ENCODE data around the gene ADCY10.
"Not testable (repeated sequence)": the region's sequence is repeated elsewhere in the genome, so short reads cannot be mapped to it uniquely, and the experiment has no call there.

Gene ADCY10

DNA sequence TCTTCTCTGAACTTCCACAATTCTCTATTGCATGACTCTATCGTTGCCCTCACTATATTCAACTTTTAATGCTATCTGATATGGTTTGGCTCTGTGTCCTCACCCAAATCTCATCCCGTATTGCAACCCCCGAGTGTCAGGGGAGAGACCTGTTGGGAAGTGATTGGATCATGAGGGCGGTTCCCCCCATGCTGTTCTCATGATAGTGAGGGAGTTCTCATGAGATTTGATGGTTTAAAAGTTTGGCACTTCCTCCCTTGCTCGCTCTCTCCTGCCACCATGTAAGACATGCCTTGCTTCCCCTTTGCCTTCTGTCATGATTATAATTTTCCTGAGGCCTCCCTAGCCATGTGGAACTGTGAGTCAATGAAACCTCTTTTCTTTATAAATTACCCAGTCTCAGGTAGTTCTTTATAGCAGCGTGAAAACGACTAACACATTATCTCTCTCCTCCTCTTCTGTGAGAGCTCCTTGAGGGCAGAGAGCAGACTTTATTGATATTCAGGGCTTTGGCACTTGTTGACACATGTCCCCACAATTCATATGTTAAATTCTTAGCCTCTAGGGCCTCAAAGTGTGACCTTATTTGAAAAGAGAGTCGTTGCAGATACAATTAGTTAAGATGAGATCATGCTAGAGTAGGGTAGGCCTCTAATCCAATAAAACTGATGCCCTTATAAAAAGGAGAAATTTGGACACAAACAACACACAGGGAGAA, 52.1 kb downstream of the ADCY10 start:
- no peak overlapping the region for H3K4me3 ChIP-seq (ENCODE audit: low read depth, low read length)

DNA sequence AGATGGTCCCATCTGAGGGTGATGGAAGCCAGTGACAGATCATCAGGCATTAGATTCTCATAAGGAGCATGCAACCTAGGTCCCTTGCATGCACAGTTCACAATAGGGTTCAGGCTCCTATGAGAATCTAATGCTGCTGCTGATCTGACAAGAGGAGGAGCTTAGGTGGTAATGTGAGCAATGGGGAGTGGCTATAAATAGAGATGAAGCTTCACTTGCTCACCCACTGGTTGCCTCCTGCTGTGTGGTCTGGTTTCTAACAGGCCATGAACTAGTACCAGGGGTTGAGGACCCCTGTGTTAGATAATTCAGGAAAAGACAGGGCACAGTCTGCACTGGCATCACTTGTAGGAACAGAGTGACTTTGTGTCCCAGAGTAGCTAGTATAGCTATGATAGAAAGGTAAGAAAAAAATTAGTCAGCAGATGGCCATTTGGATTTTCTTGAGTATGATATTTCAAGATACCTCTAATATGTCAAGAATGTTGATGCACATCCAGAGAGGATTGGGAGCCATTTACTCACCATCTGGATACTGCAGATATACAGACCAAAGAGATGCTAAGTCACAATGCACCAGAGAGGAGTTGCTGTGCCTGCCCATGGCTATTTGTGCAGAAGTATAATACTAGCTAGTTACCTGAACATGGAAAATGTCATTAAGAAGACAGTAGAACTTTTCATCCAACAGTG, 53.6 kb downstream of the ADCY10 start:
- no peak overlapping the region for H3K4me3 ChIP-seq (ENCODE audit: low read depth, low read length)

- no peak overlapping the region for H3K4me3 ChIP-seq (ENCODE audit: low read depth, low read length)
Measured at GRCh38 chr1:167856711-167857418, 57.1 kb downstream of the ADCY10 start.

DNA sequence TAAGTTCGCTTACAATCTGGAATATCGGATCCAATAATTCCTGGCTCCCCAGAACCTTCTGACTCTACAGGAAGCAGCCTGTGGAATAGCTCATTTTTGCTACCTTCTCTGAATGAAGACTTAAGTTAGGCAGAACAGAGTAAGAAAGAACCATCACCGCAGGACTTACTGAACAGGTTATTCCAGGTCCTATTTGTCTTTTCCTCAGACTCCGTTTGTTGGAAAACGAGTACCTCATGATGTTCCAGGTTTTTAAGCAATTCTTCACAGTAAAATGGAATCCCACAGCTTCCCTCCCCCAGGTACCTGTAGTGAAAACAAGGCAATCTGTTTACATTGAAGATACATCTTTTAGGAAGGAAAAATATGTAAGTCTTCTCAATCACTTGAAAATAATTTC, 59.8 kb downstream of the ADCY10 start:
- H3K4me3 ChIP-seq (ENCODE audit: low read depth, low read length), result no peak overlapping the region

DNA sequence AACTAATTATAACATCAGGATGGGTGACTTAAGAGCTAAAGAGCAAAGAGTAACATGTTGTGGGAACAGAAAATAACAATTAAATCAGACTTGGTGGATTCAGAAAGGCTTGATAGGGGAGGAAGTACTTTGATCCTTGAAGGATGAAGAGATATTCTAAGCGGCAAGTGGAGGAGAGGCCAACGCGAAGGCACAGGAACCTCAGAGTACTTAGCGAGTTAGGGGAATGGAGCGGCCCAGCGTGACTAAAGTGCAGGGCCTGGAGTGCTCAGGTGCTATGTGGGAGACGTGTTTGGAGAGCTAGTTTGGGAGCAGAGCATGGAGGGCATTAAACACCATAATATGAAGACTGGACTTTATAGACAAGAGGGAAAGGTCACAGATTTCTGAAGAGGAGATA, 64.3 kb downstream of the ADCY10 start:
- no peak overlapping the region for H3K4me3 ChIP-seq (ENCODE audit: low read depth, low read length)

- no peak overlapping the region for H3K4me3 ChIP-seq (ENCODE audit: low read depth, low read length)
Measured at GRCh38 chr1:167842872-167843271, 71.1 kb downstream of the ADCY10 start.

- no peak overlapping the region for H3K4me3 ChIP-seq (ENCODE audit: low read depth, low read length)
Measured at GRCh38 chr1:167841530-167841929, 72.4 kb downstream of the ADCY10 start.

DNA sequence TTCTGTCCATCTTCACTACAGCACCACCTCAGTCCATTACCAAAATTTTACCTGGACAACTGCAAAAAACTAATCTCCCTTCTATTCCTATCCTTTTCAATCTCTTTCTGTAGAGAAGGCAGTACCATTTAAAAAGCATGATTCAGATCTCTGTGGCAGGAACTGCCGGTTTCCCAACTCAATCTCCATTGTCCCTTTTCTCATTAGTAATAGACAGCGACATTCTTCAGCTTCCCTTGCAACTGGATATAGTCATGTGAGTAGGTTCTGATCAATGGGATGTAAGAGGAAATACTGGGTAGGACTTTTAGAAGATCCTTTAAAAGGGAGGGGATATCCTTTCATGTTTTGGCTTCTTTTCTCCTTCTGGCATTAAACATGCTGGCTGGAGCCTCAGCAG, 74.9 kb downstream of the ADCY10 start:
- no peak overlapping the region for H3K4me3 ChIP-seq (ENCODE audit: low read depth, low read length)

DNA sequence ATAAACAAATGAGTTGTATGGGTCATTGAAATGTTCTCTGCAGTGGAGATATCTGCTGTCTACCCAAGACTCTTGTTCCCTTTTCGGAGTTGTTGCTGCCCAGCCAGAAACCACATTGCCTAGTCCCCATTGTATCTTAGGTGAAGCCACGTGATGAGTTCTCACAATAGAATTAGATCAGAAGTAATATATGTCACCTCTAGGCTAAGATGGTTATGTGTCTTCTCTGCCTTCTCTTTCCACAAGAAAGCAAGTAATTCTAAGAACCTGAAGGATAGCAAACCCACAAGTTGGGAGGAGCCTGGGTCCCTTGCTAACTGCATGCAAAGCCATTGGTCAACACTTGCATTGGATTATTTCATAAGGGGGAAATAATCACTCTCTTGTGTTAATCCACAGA, 76.6 kb downstream of the ADCY10 start:
- no peak overlapping the region for H3K4me3 ChIP-seq (ENCODE audit: low read depth, low read length)

GRCh38 chr1:167836197-167836596, 77.7 kb downstream of the ADCY10 start:
- no peak overlapping the region for H3K4me3 ChIP-seq (ENCODE audit: low read depth, low read length)

- no peak overlapping the region for H3K4me3 ChIP-seq (ENCODE audit: low read depth, low read length)
Measured at GRCh38 chr1:167833904-167834303, 80.0 kb downstream of the ADCY10 start.

DNA sequence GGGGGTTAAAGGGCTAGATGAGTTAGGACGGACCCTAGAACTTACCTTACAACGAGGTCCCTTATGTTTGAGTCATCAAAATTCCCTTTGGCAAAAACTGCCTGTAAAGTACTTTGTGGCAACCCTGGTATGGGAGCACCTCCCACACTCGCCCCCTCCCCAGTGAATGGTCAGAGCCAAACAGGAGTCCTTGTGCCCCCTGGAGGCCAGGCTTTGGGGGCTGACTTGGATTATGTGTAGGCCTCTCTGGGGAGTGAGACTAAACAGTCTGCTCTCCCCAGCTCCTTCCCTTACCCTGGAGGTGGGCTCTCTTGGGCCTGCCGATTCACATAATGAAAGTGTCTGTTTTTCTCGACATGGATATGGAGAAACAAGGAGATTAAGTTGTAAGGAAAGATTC, 81.2 kb downstream of the ADCY10 start:
- no peak overlapping the region for H3K4me3 ChIP-seq (ENCODE audit: low read depth, low read length)

GRCh38 chr1:167830668-167831067, 83.3 kb downstream of the ADCY10 start:
- H3K4me3 ChIP-seq (ENCODE audit: low read depth, low read length), result not testable (repeated sequence)

GRCh38 chr1:167829868-167830267, 84.1 kb downstream of the ADCY10 start:
- H3K4me3 ChIP-seq (ENCODE audit: low read depth, low read length), result no peak overlapping the region

DNA sequence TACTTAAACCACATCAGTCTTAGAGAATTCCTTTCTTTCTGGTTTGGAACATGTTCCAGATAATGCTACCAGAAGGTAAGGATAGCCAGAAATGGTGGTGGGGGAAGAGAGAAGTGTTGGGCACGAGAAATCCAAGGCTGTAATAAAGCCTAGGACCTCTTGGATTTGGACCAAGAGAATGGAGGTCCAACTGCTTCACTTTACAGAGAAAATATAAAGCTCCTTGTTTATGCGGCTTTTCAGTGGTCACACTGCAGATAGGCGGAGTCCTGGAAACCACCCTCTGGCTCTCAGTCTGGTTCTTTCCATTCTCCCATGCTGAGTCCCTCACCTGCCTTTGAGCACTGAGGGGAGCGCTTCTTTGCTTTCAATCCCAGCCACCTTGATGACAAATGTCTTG, 87.8 kb downstream of the ADCY10 start:
- no peak overlapping the region for H3K4me3 ChIP-seq (ENCODE audit: low read depth, low read length)

DNA sequence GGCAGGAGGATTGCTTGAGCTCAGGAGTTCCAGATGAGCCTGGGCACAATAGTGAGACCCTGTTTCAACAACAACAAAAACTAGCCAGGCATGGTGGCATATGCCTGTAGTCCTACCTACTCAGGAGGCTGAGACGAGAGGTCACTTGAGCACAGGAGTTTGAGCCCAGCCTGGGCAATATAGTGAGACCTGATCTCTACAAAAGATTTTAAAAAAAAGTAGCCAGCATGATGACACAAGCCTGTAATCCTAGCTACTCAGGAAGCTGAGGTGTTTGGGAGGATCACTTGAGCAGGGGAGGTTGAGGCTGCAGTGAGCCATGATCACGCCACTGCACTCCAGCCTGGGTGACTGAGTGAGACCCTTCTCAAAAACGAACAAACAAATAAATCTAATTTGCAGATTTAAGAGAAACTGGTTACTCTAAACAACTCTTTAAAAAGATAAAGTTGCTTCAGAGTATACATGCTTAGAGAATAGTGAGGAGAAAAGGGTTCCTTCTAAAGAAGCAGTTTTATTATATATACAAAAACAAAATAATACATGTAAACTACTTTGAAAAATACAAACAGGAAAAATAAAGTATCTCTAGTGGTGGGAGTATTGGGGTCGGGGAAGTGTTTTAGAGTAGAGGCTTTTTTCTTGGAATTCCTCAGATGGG, 88.4 kb downstream of the ADCY10 start:
- no peak overlapping the region for H3K4me3 ChIP-seq (ENCODE audit: low read depth, low read length)

DNA sequence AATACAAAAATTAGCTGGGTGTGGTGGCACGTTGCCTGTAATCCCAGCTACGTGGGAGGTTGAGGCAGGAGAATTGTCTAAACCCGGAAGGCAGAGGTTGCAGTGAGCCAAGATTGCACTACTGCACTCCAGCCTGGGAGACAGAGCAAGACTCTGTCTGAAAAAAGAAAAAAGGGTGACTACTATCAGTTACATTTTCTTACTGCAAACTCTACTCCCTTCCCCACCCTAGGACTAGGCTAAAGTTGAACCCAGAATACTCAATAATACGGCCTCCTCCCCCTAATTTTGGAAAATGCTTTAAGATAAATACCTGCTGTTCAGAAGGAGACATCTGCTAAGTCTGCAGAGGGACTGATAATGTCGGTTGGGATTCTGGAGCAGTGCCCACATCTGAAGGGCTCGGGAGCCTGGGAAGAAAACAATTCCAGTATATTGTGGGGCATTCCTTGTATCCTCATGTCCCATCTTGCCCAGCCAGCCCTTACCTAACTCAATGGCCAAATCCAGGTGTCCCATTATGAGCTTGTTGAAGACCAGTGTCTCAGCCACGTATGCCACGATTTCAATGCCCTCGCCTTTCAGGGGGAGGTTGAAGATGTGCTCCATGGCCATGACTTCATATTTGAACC, 89.7 kb downstream of the ADCY10 start:
- no peak overlapping the region for H3K4me3 ChIP-seq (ENCODE audit: low read depth, low read length)

DNA sequence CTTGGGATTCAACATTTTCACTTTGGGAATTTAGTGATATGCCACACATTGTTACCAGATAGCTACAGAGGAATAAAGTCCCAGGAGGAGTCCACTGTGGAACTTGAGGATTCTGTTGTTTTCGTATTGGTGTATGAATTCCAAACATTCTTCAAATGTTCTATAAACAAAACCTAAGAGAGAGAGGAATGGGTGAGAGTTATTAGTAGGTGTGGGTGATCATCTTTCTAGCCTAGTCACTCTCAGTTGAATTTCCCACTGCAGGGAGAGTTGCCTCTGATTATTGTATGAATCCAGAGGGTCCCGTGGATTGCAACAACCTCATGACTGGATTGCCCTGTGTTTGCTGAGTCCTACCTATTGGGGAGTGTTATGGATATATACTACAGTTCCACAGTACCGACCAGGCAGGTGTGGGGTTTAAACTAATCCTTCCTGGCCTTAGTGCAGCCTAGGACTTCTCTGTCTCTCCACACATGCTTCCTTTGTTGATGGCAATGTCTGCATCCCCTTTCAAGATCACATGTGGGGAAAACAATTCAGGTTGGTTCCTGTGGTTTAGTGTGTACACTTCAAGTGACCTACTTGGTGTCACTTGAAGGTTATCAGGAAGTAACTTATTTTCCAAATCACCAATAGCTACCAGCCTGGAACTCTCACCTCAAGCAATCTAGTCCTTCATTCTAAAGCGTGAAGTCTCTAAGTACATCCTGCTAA, 91.8 kb downstream of the ADCY10 start:
- H3K4me3 ChIP-seq (ENCODE audit: low read depth, low read length), result no peak overlapping the region

DNA sequence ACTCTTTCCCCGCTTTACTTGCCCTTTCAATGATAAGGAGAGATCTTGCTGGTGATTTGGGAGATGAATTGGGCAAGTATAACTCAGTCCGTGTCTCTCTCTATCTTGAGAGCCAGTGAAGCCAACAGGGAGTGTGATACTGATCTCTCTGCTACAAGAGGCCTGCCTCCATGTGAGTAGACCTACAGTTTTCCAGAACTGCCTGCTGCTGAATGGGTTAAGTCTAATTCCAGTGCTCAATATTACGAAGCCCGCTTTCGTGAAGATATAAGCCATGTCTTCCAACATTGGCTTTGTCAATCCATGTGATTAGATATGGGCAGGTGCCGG, 92.6 kb downstream of the ADCY10 start:
- no peak overlapping the region for H3K4me3 ChIP-seq (ENCODE audit: low read depth, low read length)

GRCh38 chr1:167820684-167821355, 93.1 kb downstream of the ADCY10 start:
- H3K4me3 ChIP-seq (ENCODE audit: low read depth, low read length), result no peak overlapping the region

Data from iPS-11a (cell line).